HG03469 (cell line): ENCODE measurements around the gene MICAL2.

Experiments used
- ATAC-seq: cut with Tn5 transposase; IDR thresholded peaks from one replicate; pipeline ENCODE4 v1.9.1; 2021; ENCODE audit warnings: mild to moderate bottlenecking, moderate library complexity, moderate number of reproducible peaks; ENCODE audit not compliant: unreplicated experiment

Gene MICAL2

GRCh38 chr11:12166299-12167060, 56.1 kb downstream of the MICAL2 start:
- ATAC-seq: no peak

DNA sequence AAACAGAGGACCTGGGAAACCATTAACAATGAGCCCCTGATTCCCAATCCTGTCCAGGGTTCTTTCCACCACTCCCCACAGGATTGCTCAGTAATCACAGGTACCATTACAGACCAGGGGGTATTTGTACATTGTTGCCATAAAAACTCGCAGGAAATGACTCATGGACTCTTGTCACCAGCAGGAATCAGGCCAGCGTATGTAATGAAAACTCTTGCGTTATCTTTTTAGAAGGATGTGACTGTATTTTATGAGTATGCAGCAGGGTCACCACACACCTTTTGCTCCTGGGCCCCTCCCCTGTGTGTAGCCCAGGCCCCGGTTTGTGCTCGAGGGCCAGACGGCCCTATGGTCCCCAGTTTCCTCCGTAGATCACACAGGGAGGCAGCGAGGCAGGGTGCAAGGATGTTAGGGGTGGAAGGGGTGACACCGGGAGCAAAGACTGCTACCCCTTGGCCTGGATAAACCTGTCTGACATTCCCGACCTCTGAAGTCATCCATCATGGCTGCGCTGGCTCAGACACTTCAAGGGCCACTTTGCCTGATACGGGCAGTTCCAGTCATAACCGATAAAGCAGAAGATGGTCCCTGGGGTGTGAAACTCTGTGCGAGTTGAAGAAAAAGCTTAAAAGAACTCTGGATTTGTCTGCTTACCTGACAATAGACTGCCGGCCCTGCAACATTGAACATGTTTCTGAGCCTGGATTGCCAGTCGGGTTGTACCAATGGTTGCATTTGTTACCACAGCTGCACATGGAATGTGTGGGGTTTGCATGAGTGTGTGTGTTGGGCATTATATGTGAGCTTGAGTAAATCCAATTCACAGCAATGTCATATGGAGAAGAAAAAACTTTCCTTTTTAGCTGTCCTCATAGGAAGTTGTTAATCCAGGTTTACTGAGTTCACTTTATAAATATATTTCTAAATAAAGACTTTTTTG, 56.9 kb downstream of the MICAL2 start:
- ATAC-seq: no peak

DNA sequence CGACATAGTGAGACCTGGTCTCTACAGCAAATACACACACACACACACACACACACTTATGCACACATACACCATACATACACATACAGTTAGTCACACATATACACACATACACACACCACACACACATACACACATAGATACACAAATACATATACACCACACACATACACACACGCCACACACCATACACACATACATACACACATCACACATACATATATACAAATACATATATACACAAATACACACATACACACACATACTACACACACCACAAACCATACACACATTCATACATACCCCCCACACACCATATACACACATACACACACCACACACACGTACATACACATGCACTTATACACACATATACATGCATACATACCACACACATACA, 57.7 kb downstream of the MICAL2 start:
- no peak for ATAC-seq

GRCh38 chr11:12169822-12170221, 59.4 kb downstream of the MICAL2 start:
- ATAC-seq: no peak

DNA sequence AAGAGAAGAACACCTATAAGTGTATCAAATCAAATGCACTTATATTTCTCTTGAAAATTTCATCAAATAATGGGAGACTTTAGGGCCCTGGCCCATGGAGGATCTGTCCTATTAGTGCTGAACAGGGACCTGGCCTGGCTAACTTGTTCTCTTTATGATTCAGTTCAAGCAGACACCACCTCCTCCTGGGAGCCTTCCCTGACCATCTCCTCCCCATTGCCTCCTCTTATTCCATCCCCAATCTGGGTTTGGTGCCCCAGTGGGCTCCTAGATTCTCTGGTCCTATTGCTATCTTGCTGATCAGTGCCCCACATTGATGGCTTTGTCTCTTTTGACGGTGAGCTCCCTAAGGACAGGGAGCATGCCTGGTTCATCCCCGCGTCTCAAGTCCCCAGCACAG, 60.1 kb downstream of the MICAL2 start:
- ATAC-seq: no peak

GRCh38 chr11:12170984-12171383, 60.6 kb downstream of the MICAL2 start:
- no peak for ATAC-seq

- no peak for ATAC-seq
Observed at GRCh38 chr11:12171921-12172320, 61.5 kb downstream of the MICAL2 start.

GRCh38 chr11:12172493-12173013, 62.2 kb downstream of the MICAL2 start:
- ATAC-seq: no peak

- no peak for ATAC-seq
Observed at GRCh38 chr11:12173111-12173510, 62.7 kb downstream of the MICAL2 start.

GRCh38 chr11:12174128-12174476, 63.7 kb downstream of the MICAL2 start:
- ATAC-seq: no peak

DNA sequence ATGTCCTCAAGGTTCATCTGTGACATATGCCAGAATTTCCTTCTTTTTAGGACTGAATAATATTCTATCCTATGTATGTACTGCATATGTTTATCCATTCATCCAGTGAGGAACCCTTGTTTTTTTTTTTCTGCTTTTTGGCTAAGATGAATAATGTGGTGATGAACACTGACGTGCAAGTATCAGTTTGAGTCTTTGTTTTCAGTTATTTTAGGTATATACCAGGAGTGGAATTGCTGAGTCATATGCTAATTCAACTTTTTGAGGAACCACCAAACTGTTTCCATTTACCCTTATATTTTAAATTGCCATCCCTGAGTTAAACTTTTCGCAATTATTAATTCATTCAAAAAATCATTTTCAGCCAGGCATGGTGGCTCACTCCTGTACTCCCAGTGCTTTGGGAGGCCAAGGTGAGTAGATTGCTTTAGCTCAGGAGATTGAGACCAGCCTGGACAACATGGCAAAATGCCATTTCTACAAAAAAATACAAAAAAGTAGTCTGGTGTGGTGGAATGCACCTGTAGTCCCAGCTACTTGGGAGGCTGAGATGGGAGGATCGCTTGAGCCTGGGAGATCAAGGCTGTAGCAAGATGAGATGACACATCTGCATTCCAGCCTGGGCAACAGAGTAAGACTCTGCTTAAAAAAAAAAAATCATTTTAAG, 64.2 kb downstream of the MICAL2 start:
- ATAC-seq: peak; percentile 83

DNA sequence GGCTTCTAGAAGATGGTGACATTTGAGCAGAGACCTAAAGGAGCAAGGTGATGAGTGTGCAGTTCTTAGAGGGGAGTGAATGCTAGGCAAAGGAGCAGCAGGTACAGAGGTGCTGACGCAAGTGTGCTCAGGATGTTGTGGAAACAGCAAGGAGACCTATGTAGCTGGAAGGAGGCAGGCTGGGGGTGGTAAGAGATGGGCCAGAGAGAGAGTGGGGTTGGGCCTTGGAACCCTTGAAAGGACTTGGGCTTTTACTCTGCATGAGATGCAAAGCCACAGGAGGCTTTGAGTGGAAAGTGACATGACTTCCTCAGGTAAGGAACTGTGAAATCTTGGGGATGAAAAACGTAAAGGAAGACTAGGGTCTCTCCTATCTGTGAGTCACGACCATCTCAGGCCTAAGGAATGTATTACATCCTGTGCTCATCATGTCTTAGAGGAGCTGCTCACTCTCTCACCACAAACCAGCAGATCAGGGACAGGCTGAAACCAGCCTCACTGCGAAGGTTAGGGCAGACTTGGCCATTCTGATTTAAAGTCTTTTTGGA, 65.4 kb downstream of the MICAL2 start:
- ATAC-seq: no peak

GRCh38 chr11:12176410-12176809, 66.0 kb downstream of the MICAL2 start:
- no peak for ATAC-seq

DNA sequence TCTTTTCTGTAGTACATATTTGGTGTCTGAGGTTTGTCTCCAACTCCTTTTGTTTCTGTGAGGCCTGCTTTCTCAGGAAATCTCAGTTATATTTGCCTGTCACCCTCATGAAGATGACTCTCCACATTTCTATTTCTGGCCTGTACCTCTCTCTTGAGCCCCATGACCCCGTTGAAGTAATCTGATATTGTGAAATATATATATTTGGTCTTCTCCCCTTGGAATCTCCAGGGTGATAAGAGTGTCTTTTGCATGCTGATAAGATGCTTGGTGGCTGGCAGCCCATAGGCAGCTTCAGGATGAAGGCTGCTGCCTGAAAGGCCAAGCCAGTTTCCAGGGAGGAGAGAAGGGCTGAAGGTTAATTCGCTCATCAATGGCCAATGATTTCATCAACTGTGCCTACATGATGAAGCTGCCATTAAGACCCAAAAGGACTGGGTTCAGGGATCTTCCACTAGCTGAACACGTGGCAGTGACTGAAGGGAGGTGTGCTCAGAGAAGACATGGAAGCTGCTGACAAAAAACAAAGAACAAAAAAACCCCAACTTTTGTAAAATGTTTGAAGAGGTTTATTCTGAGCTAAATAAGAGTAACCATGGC, 67.4 kb downstream of the MICAL2 start:
- ATAC-seq: no peak

- ATAC-seq: no peak
Observed at GRCh38 chr11:12179019-12179418, 68.6 kb downstream of the MICAL2 start.

GRCh38 chr11:12179531-12179930, 69.1 kb downstream of the MICAL2 start:
- no peak for ATAC-seq

DNA sequence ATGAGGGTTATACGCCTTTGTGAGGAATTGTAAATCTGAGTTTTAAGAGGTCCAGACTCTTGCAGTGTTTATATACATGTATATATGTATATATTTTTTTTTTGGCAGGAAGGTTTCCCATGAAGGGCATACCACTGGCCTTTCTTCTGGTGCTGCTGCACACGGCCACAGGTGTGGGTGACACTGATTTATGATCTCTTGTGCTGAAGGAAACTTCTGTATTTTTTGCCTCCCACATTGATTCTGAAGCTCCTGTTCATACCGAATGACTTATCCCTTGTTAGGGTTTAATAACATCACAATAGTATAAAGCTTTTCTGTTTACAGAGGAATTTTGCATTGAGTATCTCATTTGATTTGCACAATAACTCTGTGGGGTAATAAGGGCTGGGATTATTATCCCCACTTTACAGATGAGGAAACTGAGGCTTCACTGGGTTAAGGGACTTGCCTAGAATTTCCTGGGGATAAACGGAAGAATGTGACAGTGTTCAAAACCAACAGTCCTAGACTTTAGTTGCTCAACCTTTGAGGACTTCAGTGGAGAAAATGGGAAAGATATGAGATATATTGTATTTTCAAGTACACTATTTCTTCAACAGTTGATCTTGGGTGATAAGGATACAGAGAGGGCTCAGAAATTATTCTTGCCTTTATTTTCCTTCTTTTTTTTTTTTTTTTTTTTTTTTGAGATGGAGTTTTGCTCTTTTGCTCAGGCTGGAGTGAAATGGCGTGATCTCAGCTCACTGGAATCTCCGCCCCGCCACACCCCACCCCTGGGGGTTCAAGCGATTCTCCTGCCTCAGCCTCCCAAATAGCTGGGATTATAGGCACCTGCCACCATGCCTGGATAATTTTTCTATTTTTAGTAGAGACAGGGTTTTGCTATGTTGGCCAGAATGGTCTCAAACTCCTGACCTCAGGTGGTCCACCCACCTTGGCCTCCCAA, 70.1 kb downstream of the MICAL2 start:
- ATAC-seq: no peak

DNA sequence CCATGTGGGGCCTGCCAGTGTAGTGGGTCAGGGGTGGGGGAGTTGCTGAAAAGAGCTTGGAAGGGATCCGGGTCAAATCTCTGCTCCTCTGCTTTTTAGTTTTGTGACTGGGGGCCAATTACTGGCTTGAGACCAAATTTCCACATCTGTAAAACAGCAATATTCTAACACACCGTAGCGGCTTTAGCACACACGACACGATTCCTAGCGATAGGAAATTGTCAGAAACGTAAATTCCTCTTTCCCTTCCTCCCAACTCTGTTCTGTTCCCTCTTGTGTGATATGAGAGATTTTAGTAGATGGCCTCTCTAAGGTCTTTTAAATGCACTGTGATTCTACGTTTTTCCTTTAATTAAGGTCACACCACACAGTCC, 71.9 kb downstream of the MICAL2 start:
- no peak for ATAC-seq

DNA sequence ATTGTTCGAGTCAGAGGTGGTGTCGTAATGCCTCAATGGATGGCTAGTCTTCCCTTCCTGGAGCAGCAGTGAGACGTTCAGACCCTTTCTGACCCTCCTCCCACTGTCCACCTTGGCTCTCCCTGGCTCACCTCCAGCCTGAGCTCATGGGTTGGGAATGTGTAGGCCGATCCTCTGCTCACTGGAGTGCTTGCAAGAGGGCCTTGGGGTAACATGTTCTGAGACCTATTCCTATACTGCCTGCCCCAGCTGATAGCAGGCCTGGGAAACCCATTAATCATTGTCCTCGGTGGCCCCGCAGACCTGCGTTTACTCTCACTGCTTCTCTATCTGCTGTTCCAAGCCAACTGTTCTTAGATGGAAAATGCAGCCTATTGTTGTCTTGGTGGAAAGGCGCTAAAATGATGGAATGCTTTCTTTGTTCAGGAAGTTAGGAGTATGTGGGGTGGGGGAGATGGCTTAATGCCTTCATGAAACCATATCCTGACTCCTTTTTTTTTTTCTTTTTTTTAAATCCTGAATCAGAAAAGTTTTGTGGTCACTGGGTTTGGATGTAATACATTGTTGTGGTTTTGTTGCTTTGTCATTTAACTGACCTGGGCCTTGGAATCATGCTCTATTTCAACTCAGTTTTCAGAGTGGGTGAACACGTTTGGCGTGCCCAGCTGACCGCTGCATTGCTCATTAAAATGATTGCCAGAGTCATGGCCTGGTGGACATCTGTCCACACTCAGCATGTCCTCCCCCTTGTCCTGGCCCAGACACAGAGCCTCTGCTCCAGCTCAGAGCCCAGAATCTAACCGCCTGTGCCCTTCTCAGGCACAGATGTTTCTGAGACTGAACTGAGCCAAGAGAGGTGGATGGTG, 72.5 kb downstream of the MICAL2 start:
- no peak for ATAC-seq
